AG08395 (cell line): Measurements from ENCODE around the gene PI4KA.

Experiments used
- DNase-seq: peaks from one replicate; pipeline ENCODE4 v3.0.0; 2012; ENCODE audit warnings: mixed read lengths, low spot score

PI4KA gene

GRCh38 chr22:20881869-20882815 lies 23.5 kb upstream of the PI4KA start:
- no peak for DNase-seq

DNA sequence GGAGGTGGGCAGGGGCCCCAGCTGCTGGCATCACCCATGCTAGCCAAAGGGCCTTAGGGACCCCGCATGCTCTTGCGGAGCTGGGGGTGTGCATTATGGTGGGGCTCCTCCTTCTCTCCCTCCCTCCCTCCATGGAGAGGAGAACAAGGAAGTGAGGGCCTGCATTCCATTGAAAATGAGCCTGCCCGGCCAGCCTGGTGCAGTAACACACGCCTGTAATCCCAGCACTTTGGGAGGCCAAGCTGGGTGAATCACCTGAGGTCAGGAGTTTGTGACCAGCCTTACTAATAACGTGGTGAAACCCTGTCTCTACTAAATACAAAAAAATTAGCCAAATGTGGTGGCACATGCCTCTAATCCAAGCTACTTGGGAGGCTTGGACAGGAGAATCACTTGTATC lies 22.6 kb upstream of the PI4KA start:
- DNase-seq, result no peak

- DNase-seq, result no peak
These were observed 19.1 kb upstream of the PI4KA start for GRCh38 chr22:20877715-20878114.

- DNase-seq, result no peak
These were observed 16.7 kb upstream of the PI4KA start for GRCh38 chr22:20875296-20875695.

DNA sequence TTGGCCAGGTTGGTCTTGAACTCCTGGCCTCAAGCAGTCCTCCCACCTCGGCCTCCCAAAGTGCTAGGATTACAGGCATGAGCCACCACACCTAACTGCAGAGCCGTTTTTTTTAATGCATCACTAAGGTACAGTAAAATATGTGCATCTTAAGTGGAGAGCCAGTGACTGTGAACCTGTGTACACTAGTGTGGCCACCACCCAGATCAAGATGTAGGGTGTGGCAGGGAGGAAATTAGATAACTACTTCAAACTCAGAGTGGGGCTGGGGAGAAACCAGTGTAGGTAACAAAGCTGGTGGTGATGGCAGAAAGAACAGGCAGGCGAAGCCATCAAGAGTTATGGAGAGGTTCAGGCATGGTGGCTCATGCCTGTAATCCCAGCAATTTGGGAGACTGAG lies 14.6 kb upstream of the PI4KA start:
- DNase-seq, result no peak

DNA sequence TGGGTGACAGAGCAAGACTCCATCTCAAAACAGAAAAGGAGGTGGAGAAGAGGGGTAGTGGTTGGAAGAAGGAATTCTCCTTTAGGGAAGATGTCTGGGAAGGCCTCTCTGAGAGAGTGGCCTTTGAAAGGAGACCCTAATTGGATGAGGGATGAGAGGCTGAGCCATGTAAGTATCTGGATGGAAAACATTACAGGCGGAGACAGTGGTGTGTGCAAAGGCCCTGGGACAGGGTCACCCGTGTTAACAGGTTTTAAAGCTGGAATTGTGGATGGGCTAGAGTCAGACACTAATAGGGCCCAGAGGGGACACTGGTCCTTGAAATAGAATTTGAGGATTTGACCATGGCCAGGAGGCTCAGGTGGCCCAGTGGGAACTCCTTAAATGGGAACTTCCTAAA lies 10.6 kb upstream of the PI4KA start:
- DNase-seq, result no peak

- DNase-seq, result no peak
These were observed 9.7 kb upstream of the PI4KA start for GRCh38 chr22:20868025-20868962.

GRCh38 chr22:20867179-20868024 lies 8.8 kb upstream of the PI4KA start:
- peak; percentile 29 for DNase-seq

DNA sequence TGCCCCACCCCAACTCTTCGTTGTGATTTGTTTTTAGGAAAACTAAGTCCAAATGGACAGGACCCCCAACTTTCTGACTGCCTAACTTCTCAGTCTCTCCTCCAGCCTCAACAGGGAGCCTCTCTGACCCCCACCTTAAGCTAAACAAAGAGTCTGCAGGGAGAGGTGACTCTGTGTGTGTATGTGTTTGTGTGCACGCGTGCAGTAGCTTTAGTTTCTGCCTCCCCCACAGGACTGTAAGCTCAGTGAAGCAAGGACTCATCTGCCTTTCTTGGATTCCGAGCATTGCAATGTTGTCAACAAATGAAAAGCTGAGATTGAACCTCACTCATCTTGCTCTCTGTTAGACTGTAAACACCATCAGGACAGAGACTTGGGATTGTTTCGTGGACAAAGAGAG lies 8.1 kb upstream of the PI4KA start:
- DNase-seq, result no peak

GRCh38 chr22:20865875-20866445 lies 7.3 kb upstream of the PI4KA start:
- no peak for DNase-seq

DNA sequence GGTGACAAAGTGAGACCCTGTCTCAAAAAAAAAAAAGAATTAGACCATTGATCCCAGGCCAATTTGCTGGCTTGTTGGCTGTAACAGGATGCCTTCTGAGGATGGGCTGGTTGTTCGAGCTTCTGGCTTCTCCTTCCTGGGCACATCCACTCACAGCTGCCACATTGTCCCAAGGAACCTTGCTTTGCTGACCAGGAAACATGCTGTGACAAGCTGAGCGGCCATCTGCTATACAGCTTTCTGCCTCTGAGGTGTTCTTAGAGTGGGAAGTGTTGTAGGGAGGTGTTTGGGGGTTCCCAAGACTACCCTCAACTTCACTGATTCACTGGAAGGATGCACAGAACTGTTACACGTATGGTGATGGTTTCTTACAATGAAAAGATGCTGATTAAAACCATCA lies 6.7 kb upstream of the PI4KA start:
- no peak for DNase-seq

DNA sequence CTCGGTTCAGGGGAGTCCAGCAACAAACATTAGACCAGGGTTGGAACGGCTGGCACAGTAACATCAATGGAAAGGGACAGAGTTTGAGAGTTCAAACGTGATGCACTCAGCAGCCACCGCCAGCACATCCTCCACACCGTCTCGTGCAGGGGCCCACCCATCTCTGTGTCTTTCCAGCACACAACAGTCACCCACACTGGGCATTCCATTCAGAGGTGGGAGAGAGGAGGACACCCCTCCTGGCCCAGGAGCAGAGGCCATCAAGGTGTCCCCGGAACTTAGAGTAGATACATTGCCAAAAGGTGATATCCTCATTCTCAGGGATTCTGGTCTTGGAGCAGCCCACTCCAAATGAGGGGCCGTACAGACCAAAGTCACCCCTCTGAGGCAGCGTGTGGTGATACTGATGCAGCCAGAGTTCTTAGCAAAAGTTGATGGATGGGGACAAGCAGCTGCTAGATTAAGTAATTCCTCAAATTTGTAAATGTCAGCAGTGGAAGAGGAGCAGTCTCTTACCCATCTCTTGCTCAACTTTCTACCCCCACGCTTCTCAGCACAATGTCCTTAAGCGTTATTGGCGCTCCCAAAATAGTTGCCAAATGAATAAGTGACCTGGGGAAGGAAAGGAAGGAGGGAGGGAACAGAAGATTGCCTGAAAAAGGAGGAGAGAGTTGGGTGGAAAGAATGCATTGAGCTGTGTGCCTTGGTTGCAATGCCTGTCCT lies 5.7 kb upstream of the PI4KA start:
- no peak for DNase-seq

DNA sequence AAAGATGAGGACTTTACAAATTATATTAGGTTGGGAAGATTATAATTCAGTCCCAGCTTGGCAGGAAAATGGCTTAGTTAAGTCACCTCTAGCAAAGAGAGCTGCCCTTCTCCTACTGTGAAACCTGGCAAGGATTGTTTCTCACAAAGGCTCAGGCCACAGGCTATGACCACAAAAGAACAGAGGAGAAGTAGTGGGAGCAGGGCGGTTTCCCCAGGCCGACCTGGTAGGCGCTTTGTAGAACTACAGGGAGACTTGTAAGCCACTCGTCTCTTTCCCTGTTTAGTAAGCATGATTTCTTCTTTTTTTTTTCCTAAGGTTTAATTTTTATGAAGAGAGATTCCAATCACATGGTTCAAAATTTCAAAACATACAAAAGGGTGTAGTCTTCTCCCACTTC lies 4.8 kb upstream of the PI4KA start:
- no peak for DNase-seq

DNA sequence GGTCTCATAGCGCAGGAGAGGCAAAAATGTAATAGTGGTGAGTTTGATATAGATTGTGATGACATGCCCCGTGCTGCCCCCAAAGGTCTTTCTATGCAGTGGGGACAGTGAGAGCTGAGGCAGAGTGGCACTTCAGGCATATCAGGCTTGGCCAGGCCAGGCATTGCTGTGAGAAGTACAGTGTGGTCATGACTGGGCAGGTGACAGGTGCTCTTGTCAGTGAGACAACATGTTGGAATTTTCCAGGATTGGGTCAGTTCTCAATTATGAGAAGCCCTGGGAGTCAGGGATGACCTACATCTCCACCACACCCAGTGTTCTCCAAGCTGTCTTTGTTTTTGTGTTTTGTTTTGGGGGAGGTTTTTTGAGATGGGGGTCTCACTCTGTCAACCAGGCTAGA lies 3.9 kb upstream of the PI4KA start:
- no peak for DNase-seq

DNA sequence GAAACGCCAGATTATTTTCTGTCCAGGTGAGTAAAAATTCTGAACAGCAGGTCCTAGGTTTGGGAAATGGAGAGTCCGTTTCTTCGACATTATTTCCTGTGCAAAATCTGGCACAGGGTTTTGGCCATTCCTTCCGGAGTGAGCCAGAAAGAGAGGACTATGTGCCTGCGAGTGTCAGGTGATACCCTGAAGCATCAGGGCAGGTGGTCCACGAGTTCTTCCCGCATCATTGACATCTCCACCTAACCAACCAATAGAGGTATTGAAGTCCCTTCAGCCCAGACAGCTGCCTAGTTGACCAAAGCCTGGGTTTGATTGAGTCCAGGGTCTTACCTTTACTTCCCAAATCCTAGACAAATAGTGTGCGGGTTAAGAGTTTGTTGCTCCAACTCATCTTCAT lies 1.0 kb upstream of the PI4KA start:
- no peak for DNase-seq

DNA sequence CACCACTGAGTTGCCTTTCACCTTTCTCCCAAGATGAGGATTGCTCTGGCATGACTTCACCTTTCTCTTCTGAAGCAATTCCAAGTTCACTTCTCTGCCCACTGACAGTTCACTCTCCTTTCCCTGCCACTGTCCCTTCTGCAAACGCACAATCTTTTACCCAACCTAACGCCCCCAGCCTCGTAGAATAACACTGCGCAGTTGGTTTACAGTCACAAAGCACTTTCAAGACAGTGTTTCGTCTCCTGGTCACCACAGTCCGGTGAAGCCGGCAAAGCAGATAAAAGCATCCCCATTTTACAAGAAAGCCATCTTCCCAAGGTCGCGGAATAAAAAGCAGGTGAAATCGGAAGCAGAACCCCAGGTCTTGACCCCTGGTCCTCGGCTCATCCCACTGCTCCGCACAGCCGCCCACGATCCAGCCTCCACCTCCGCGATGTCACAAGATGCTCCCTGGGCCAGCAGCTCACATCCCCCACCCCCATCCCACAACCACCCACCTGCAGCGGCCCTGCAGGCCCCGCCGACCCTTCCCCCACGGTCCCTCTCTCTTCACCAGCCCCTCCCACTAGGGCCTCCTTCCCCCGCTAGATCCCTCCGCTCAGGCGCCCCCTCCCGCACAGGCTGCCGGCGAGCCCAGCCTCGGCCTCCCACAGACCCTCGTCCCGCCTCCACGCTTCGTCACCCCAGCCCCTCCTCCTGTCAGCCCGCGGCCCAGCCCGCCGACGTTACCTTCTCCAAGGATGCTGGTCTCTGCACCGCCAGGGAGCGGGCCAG lies 585 bp downstream of the PI4KA start:
- peak; percentile 71 for DNase-seq

GRCh38 chr22:20857247-20857643 lies 1.4 kb downstream of the PI4KA start:
- no peak for DNase-seq

DNA sequence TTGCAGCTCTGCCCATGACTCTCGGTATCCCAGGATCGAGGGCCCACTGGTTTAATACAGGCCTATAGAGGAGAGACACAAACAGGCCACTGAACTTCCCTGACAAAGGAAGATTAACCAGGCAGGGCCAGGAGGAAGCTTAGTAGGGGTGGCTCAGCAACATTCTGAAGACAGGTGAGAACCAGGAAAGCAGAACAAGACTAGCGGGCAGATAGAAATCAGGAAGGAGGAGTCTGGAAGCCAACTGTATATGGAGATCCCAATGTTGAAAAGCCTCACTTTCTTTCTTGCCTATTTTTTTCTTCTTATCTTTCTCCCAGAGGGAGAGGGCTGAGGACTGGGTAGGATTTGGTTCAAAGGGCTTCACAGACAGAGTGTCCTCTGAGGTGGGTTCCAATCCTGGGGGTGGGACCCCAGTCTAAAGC lies 5.4 kb downstream of the PI4KA start:
- DNase-seq, result no peak

GRCh38 chr22:20852503-20852902 lies 6.1 kb downstream of the PI4KA start:
- no peak for DNase-seq

DNA sequence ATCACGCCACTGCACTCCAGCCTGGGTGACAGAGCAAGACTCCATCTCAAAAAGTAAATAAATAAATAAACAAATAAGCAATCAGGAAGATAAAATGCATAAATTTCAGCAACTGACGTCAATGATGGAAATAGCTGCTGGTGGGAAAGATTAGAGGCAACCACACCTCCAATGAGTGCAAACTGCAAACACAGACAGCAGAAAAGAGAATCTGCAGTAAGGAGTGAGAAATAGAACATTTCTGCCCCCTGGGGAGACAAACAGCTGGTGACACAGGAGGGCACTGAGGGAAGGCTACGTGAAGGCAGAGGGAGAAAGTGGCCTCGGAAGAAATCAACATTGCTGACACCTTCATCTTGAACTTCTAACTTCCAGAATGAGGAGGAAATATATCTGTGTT lies 6.5 kb downstream of the PI4KA start:
- no peak for DNase-seq
